Measurements from ENCODE around the gene EIF3L.
"Not testable (repeated sequence)": the region's sequence is repeated elsewhere in the genome, so short reads cannot be mapped to it uniquely, and the experiment has no call there.

The EIF3L gene

GRCh38 chr22:37849089-37849751 is at the start of gene EIF3L:
Gene EIF3L (plus strand): TSS chr22:37849419. CDS start chr22:37849450, 31 bp downstream.
- TF ChIP-seq EZH2 (IDR thresholded peaks at IDR 0.05) (no peak), POLR2AphosphoS5 (IDR thresholded peaks at IDR 0.05; ENCODE audit: borderline replicate concordance, low read depth, low read length) (peak; percentile 93), FOXP2 (optimal IDR thresholded peaks at IDR 0.05; ENCODE audit: control extremely low read depth, extremely low read length, insufficient read depth) (no peak)
- Histone ChIP-seq H3K36me3 (ENCODE audit: insufficient read depth, low read length) (peaks cover 39% of the 10 kb centered on the region), H3K27ac (peak within 1 kb of the TSS; percentile 85), H3K4me3 (peak within 1 kb of the TSS; percentile 83), H3K9me3 (ENCODE audit: low read depth, low read length) (peaks cover 3% of the 10 kb centered on the region; the same call in 1 of the 2 replicates), H3K9ac (ENCODE audit: insufficient read length) (peak within 1 kb of the TSS; percentile 93)
- peak; percentile 30 for DNase-seq (ENCODE audit: low read depth, low spot score)

GRCh38 chr22:37799979-37800378 is 49.2 kb upstream of the EIF3L start:
- H3K27ac ChIP-seq; H3K9me3 ChIP-seq (ENCODE audit: low read depth, low read length); H3K36me3 ChIP-seq (ENCODE audit: insufficient read depth, low read length); H3K4me3 ChIP-seq; DNase-seq (ENCODE audit: low read depth, low spot score); H3K9ac ChIP-seq (ENCODE audit: insufficient read length): not testable (repeated sequence)

- Histone ChIP-seq H3K4me3 (peak overlapping the region; percentile 88), H3K36me3 (ENCODE audit: insufficient read depth, low read length) (no peaks in the 10 kb centered on the region), H3K9me3 (ENCODE audit: low read depth, low read length) (no peaks in the 10 kb centered on the region), H3K27ac (no peak overlapping the region), H3K9ac (ENCODE audit: insufficient read length) (peak overlapping the region; percentile 70)
- DNase-seq (ENCODE audit: low read depth, low spot score): no peak
- no peak for TF ChIP-seq FOXP2 (optimal IDR thresholded peaks at IDR 0.05; ENCODE audit: control extremely low read depth, extremely low read length, insufficient read depth)
- no peak for TF ChIP-seq POLR2AphosphoS5 (IDR thresholded peaks at IDR 0.05; ENCODE audit: borderline replicate concordance, low read depth, low read length)
- TF ChIP-seq EZH2 (IDR thresholded peaks at IDR 0.05): no peak
Measured at GRCh38 chr22:37801946-37802309, 47.3 kb upstream of the EIF3L start.

- H3K9me3 ChIP-seq (ENCODE audit: low read depth, low read length): no peaks in the 10 kb centered on the region
- DNase-seq (ENCODE audit: low read depth, low spot score): no peak
- TF ChIP-seq POLR2AphosphoS5 (IDR thresholded peaks at IDR 0.05; ENCODE audit: borderline replicate concordance, low read depth, low read length) (peak; percentile 47; the same call in 1 of the 2 replicates), EZH2 (IDR thresholded peaks at IDR 0.05) (no peak), FOXP2 (optimal IDR thresholded peaks at IDR 0.05; ENCODE audit: control extremely low read depth, extremely low read length, insufficient read depth) (no peak)
- no peaks in the 10 kb centered on the region for H3K36me3 ChIP-seq (ENCODE audit: insufficient read depth, low read length)
- H3K27ac ChIP-seq: no peak overlapping the region
- H3K9ac ChIP-seq (ENCODE audit: insufficient read length): peak overlapping the region; percentile 70
- H3K4me3 ChIP-seq: peak overlapping the region; percentile 88
Measured at GRCh38 chr22:37802310-37803194, 46.7 kb upstream of the EIF3L start.

- no peak for TF ChIP-seq EZH2 (IDR thresholded peaks at IDR 0.05)
- no peak for TF ChIP-seq POLR2AphosphoS5 (IDR thresholded peaks at IDR 0.05; ENCODE audit: borderline replicate concordance, low read depth, low read length)
- TF ChIP-seq FOXP2 (optimal IDR thresholded peaks at IDR 0.05; ENCODE audit: control extremely low read depth, extremely low read length, insufficient read depth): no peak
- no peaks in the 10 kb centered on the region for H3K36me3 ChIP-seq (ENCODE audit: insufficient read depth, low read length)
- H3K9ac ChIP-seq (ENCODE audit: insufficient read length): no peak overlapping the region
- peak overlapping the region; percentile 88 for H3K4me3 ChIP-seq
- H3K9me3 ChIP-seq (ENCODE audit: low read depth, low read length): no peaks in the 10 kb centered on the region
- no peak for DNase-seq (ENCODE audit: low read depth, low spot score)
- no peak overlapping the region for H3K27ac ChIP-seq
Measured at GRCh38 chr22:37803195-37803638, 46.0 kb upstream of the EIF3L start.

GRCh38 chr22:37803639-37804351 is 45.4 kb upstream of the EIF3L start:
- Histone ChIP-seq H3K36me3 (ENCODE audit: insufficient read depth, low read length) (no peaks in the 10 kb centered on the region), H3K27ac (no peak overlapping the region), H3K4me3 (peak overlapping the region; percentile 79; the same call in 1 of the 2 replicates), H3K9me3 (ENCODE audit: low read depth, low read length) (no peaks in the 10 kb centered on the region), H3K9ac (ENCODE audit: insufficient read length) (peak overlapping the region; percentile 84)
- no peak for TF ChIP-seq EZH2 (IDR thresholded peaks at IDR 0.05)
- no peak for TF ChIP-seq FOXP2 (optimal IDR thresholded peaks at IDR 0.05; ENCODE audit: control extremely low read depth, extremely low read length, insufficient read depth)
- no peak for TF ChIP-seq POLR2AphosphoS5 (IDR thresholded peaks at IDR 0.05; ENCODE audit: borderline replicate concordance, low read depth, low read length)
- DNase-seq (ENCODE audit: low read depth, low spot score): no peak

- H3K27ac ChIP-seq: peak overlapping the region; percentile 87
Measured at GRCh38 chr22:37804352-37804880, 44.8 kb upstream of the EIF3L start.

More at GRCh38 chr22:37804352-37804880, 44.8 kb upstream of the EIF3L start:
- DNase-seq (ENCODE audit: low read depth, low spot score): no peak
- peak overlapping the region; percentile 79 for H3K4me3 ChIP-seq
- no peaks in the 10 kb centered on the region for H3K36me3 ChIP-seq (ENCODE audit: insufficient read depth, low read length)
- H3K9me3 ChIP-seq (ENCODE audit: low read depth, low read length): no peaks in the 10 kb centered on the region
- peak overlapping the region; percentile 84 for H3K9ac ChIP-seq (ENCODE audit: insufficient read length)
- TF ChIP-seq FOXP2 (optimal IDR thresholded peaks at IDR 0.05; ENCODE audit: control extremely low read depth, extremely low read length, insufficient read depth) (no peak), POLR2AphosphoS5 (IDR thresholded peaks at IDR 0.05; ENCODE audit: borderline replicate concordance, low read depth, low read length) (no peak), EZH2 (IDR thresholded peaks at IDR 0.05) (no peak)
